ENCODE data around the gene AMH. TPM values are rescaled to one million over a fixed set of nuclear protein-coding genes. Genes with fewer than 3 reads are reported as not detected.
A peak's percentile ranks its signal among the peaks of the same experiment; 100 is the strongest.

Gene AMH
- total RNA-seq, 1 donor = under 0.01 TPM

DNA sequence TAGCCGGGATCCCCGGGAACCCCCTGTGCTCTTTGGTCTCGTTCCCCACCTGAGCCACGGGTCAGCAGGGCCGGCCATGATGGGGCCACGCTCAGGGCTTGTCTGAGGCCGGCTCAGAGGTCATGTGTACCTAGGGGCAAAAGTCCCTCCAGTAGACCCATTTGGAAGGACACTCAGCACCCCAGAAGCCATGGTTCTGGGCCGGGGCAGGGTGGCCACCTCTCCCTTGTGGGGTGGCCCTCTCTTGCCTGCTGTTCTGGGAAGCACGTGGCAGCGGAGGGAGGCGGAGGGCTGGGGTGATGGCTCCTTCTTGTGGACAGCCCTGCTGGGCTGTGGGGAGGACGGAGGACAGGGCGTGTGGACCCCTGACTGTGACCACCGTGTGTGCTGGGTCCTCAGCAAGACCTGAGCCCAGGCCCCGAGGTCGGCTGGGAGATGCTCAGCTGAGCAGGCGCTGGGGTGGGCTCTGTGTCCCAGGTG is 39.3 kb downstream of the AMH start:
- TF ChIP-seq, protein P1, sequence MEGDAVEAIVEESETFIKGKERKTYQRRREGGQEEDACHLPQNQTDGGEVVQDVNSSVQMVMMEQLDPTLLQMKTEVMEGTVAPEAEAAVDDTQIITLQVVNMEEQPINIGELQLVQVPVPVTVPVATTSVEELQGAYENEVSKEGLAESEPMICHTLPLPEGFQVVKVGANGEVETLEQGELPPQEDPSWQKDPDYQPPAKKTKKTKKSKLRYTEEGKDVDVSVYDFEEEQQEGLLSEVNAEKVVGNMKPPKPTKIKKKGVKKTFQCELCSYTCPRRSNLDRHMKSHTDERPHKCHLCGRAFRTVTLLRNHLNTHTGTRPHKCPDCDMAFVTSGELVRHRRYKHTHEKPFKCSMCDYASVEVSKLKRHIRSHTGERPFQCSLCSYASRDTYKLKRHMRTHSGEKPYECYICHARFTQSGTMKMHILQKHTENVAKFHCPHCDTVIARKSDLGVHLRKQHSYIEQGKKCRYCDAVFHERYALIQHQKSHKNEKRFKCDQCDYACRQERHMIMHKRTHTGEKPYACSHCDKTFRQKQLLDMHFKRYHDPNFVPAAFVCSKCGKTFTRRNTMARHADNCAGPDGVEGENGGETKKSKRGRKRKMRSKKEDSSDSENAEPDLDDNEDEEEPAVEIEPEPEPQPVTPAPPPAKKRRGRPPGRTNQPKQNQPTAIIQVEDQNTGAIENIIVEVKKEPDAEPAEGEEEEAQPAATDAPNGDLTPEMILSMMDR (IDR thresholded peaks at IDR 0.05; ENCODE audit: extremely low read depth, low read depth, low read length) = no peak
- Histone ChIP-seq H2AFZ (ENCODE audit: low read length) (no peak overlapping the region), H3K27me3 (ENCODE audit: insufficient read depth, low read length) (peaks cover 36% of the 10 kb centered on the region), H3K4me1 (ENCODE audit: insufficient read depth, low read length) (no peaks in the 10 kb centered on the region), H4K20me1 (ENCODE audit: insufficient read depth, low read length) (peaks cover 69% of the 10 kb centered on the region), H3K4me2 (ENCODE audit: insufficient read depth, low read length) (no peak overlapping the region), H3K9me3 (ENCODE audit: low read depth, low read length) (no peaks in the 10 kb centered on the region), H3K36me3 (ENCODE audit: insufficient read depth, low read length) (no peaks in the 10 kb centered on the region), H3K79me2 (ENCODE audit: insufficient read depth, low read length) (no peaks in the 10 kb centered on the region), H3K4me3 (ENCODE audit: insufficient read depth, low read length) (no peak overlapping the region), H3K27ac (ENCODE audit: low read depth, low read length) (no peak overlapping the region)
- DNase-seq (ENCODE audit: insufficient read length, low spot score, missing footprints) = peak; percentile 88

DNA sequence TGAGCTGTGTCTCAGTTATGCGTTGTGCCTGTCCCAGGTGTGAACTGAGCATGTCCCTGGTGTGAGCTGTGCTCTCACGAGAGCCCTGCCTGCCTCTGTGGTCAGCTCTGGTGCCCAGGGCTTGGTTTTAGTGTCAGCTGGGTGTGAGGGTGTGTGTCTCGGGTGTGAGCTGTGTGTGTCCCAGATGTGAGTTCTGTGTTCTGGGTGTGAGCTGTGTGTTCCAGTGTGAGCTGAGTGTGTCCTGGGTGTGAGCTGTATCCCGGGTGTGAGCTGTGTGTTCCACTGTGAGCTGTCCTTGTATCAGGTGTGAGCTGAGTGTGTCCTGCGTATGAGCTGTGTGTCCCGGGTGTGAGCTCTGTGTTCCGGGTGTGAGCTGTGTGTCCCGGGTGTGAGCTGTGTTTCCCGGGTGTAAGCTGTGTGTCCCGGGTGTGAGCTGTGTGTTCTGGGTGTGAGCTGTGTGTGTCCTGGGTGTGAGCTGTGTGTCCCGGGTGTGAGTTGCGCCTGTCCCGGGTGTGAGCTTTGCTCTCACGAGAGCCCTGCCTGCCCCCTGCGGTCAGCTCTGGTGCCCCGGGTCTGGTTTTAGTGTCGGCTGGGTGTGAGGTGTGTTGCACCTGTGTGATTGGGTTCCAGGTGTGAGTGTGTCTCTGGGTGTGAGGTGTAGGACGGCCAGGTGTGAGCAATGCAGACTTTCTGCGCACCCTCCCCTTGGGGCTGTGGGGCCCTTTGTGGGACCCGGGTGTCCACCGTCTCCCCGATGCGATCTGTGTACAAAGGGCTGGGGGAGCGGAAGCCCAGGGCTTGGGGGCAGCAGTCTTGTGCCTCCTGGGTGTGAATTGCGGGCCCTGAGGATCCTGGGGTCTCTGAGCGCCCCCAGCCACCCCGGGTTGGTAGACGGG is 39.9 kb downstream of the AMH start:
- Histone ChIP-seq H3K27ac (ENCODE audit: low read depth, low read length) (no peak overlapping the region), H4K20me1 (ENCODE audit: insufficient read depth, low read length) (peaks cover 73% of the 10 kb centered on the region), H3K4me3 (ENCODE audit: insufficient read depth, low read length) (no peak overlapping the region), H2AFZ (ENCODE audit: low read length) (no peak overlapping the region), H3K36me3 (ENCODE audit: insufficient read depth, low read length) (no peaks in the 10 kb centered on the region), H3K4me2 (ENCODE audit: insufficient read depth, low read length) (no peak overlapping the region), H3K79me2 (ENCODE audit: insufficient read depth, low read length) (no peaks in the 10 kb centered on the region), H3K9me3 (ENCODE audit: low read depth, low read length) (no peaks in the 10 kb centered on the region), H3K4me1 (ENCODE audit: insufficient read depth, low read length) (peaks cover 4% of the 10 kb centered on the region), H3K27me3 (ENCODE audit: insufficient read depth, low read length) (peaks cover 36% of the 10 kb centered on the region)
- TF ChIP-seq, protein P1 (IDR thresholded peaks at IDR 0.05; ENCODE audit: extremely low read depth, low read depth, low read length) = no peak
- DNase-seq (ENCODE audit: insufficient read length, low spot score, missing footprints) = peak; percentile 77

DNA sequence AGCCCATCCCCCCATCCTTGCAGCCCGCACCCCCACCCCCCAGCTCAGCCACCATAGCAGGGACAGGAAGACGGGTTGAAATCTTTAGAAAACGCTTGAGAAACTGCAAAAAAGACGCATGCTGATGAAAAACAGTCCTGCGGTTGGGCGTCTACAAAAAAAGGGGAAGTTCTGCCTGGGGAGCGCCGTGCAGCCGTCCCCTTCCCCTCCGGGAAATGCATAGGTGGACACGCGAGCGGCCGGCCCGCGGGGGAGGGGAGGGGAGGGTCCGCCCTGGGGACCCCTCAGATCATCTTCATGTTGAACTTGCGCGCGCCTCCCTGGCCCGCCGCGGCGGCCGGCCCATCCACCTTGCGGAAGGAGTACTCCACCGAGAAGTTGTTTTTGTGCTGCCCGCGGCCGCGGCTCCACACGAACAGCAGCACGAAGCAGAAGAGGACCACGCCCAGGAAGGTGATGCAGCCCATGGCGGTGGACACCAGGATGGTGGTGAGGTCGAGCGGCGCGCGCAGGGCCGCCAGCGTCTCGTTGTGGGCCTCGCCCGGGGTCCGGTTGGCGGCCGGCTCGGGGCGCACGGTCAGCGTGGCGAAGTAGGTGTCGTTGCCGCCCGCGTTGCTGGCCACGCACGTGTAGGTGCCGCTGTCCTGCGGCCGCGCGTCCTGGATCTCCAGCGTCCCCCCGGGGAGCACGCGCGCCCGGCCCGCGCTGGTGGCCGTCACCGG is 40.8 kb downstream of the AMH start:
- DNase-seq (ENCODE audit: insufficient read length, low spot score, missing footprints) = peak; percentile 90
- Histone ChIP-seq H3K4me2 (ENCODE audit: insufficient read depth, low read length) (no peak overlapping the region), H3K36me3 (ENCODE audit: insufficient read depth, low read length) (no peaks in the 10 kb centered on the region), H3K4me1 (ENCODE audit: insufficient read depth, low read length) (peaks cover 11% of the 10 kb centered on the region), H3K27me3 (ENCODE audit: insufficient read depth, low read length) (peaks cover 36% of the 10 kb centered on the region), H2AFZ (ENCODE audit: low read length) (no peak overlapping the region), H3K27ac (ENCODE audit: low read depth, low read length) (no peak overlapping the region), H3K9me3 (ENCODE audit: low read depth, low read length) (no peaks in the 10 kb centered on the region), H3K79me2 (ENCODE audit: insufficient read depth, low read length) (no peaks in the 10 kb centered on the region), H3K4me3 (ENCODE audit: insufficient read depth, low read length) (peak overlapping the region; percentile 43), H4K20me1 (ENCODE audit: insufficient read depth, low read length) (peaks cover 74% of the 10 kb centered on the region)
- TF ChIP-seq, protein P1 (IDR thresholded peaks at IDR 0.05; ENCODE audit: extremely low read depth, low read depth, low read length) = no peak
